IPS-NIHi7 (cell line): ENCODE data around the gene LRRN2.
"Not testable (repeated sequence)": the region's sequence is repeated elsewhere in the genome, so short reads cannot be mapped to it uniquely, and the experiment has no call there.

Experiments
- DNase-seq: peaks from one replicate; pipeline ENCODE4 v3.0.0; 2012; ENCODE audit warnings: mixed read lengths; ENCODE audit errors: extremely low spot score

LRRN2 gene

GRCh38 chr1:204685236-204686006 is at the start of gene LRRN2:
Gene LRRN2 (minus strand): TSS chr1:204685738. CDS start chr1:204619992, 65,746 bp downstream.
- DNase-seq = peak; percentile 48

- DNase-seq = no peak
These were observed 49.5 kb upstream of the LRRN2 start for GRCh38 chr1:204735042-204735441.

- no peak for DNase-seq
These were observed 48.5 kb upstream of the LRRN2 start for GRCh38 chr1:204733869-204734596.

- DNase-seq = no peak
These were observed 47.8 kb upstream of the LRRN2 start for GRCh38 chr1:204733289-204733688.

- DNase-seq = no peak
These were observed 46.5 kb upstream of the LRRN2 start for GRCh38 chr1:204731985-204732575.

GRCh38 chr1:204731509-204731908 is 46.0 kb upstream of the LRRN2 start:
- DNase-seq = no peak

GRCh38 chr1:204730826-204731459 is 45.4 kb upstream of the LRRN2 start:
- no peak for DNase-seq

- DNase-seq = no peak
These were observed 44.0 kb upstream of the LRRN2 start for GRCh38 chr1:204729516-204729915.

GRCh38 chr1:204728456-204728855 is 42.9 kb upstream of the LRRN2 start:
- no peak for DNase-seq

- no peak for DNase-seq
These were observed 42.5 kb upstream of the LRRN2 start for GRCh38 chr1:204728045-204728444.

GRCh38 chr1:204727438-204727837 is 41.9 kb upstream of the LRRN2 start:
- DNase-seq = not testable (repeated sequence)

GRCh38 chr1:204726478-204726877 is 40.9 kb upstream of the LRRN2 start:
- DNase-seq = no peak

GRCh38 chr1:204725821-204726448 is 40.4 kb upstream of the LRRN2 start:
- no peak for DNase-seq

GRCh38 chr1:204723131-204723787 is 37.7 kb upstream of the LRRN2 start:
- no peak for DNase-seq

- peak; percentile 35 for DNase-seq
These were observed 36.0 kb upstream of the LRRN2 start for GRCh38 chr1:204721373-204722055.

GRCh38 chr1:204716660-204717059 is 31.1 kb upstream of the LRRN2 start:
- no peak for DNase-seq

- peak; percentile 82 for DNase-seq
These were observed 29.4 kb upstream of the LRRN2 start for GRCh38 chr1:204714861-204715511.

- DNase-seq = no peak
These were observed 28.8 kb upstream of the LRRN2 start for GRCh38 chr1:204714194-204714860.

GRCh38 chr1:204713541-204713940 is 28.0 kb upstream of the LRRN2 start:
- DNase-seq = no peak
